HG02588 (cell line): ENCODE data around the gene ZNF564.
"Not testable (repeated sequence)": the region's sequence is repeated elsewhere in the genome, so short reads cannot be mapped to it uniquely, and the experiment has no call there.

Source experiments
- ATAC-seq: cut with Tn5 transposase; IDR thresholded peaks from one replicate; pipeline ENCODE4 v1.9.1; 2021; ENCODE audit warnings: mild to moderate bottlenecking, moderate library complexity; ENCODE audit not compliant: unreplicated experiment

Gene ZNF564

GRCh38 chr19:12551060-12551832 lies at the start of gene ZNF564:
TSS of gene ZNF564 (minus strand) at chr19:12551482. CDS start at chr19:12551332, 150 bp downstream.
- peak; percentile 96 for ATAC-seq

GRCh38 chr19:12597594-12597993 lies 46.3 kb upstream of the ZNF564 start:
- ATAC-seq: no peak

- no peak for ATAC-seq
Observed at GRCh38 chr19:12596927-12597548, 45.8 kb upstream of the ZNF564 start.

DNA sequence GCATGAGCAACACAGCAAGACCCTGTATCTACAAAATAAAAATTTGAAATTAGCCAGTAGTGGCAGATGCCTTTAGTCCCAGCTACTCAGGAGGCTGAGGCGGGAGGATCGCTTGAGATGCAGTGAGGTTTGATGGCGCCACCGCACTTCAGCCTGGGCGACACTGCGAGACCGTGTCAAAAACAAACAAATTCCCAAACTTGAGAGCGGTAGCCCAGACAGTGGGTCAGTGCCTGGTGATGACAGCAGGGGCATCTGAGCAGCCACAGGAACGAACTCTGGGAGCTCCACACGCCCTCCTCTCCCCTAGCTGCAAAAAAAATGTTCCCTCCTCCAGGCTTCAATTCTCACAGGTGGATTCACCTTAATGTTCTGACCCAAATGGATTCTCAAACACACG lies 45.2 kb upstream of the ZNF564 start:
- no peak for ATAC-seq

- ATAC-seq: no peak
Observed at GRCh38 chr19:12581100-12581499, 29.8 kb upstream of the ZNF564 start.

DNA sequence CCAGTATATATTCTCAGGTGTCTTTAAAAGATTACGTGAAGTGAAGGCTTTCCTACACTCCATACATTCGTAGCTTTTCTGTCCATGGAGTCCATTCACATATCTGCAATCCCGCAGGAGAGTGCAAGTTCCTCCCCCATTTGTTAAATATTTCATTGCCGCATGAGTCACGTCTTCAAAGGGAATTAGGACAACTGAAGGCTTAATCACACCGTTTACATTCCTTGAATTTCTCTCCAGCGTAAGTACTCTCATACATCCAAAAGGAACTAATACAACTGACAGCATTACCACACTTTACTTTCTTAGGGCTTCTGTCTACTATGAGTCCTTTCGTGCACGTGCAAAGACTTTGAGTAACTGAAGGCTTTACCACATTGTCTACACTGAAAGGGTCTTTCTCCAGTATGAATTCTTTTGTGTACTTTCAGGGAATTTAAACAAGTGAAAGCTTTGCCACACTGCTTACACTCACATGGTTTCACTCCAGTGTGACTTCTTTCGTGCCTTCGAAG lies 29.0 kb upstream of the ZNF564 start:
- ATAC-seq: no peak

DNA sequence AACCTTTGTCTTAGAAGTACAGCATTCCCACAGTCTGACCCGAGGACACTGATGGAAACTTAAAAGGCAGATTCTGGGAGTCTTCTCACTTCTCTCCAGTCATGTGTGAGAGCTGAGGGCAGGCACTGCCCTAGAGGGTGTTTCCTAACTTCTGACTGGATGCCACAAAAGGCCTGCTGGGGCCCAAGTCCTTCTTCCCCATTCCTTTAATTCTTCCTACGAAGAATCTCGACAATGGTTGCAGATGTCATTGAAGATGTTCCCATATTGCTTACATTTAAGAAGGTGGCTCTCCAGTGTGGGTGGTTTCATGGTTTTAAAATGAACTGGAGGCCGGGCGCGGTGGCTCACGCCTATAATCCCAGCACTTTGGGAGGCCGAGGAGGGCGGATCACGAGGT lies 27.4 kb upstream of the ZNF564 start:
- ATAC-seq: no peak

- ATAC-seq: no peak
Observed at GRCh38 chr19:12574036-12574435, 22.8 kb upstream of the ZNF564 start.

DNA sequence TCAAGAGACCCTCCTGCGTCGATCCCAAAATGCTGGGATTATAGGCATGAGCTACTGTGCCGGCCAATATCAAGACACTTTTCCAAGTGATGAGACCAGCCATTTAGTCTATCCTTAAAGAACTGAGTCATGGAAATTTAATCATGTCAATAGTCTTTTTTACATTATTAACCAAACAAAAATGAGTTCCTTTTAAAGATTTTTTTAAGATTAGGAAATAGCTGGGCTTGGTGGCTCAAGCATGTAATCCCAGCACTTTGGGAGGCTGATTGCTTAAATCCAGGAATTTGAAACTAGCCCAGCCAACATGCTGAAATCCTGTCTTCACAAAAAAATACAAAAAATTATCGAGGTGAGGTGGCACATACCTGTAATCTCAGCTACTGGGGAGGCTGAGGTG lies 16.7 kb upstream of the ZNF564 start:
- no peak for ATAC-seq

DNA sequence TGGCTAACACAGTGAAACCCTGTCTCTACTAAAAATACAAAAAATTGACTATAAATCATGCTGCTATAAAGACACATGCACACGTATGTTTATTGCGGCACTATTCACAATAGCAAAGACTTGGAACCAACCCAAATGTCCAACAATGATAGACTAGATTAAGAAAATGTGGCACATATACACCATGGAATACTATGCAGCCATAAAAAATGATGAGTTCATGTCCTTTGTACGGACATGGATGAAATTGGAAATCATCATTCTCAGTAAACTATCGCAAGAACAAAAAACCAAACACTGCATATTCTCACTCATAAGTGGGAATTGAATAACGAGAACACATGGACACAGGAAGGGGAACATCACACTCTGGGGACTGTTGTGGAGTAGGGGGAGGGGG lies 15.1 kb upstream of the ZNF564 start:
- not testable (repeated sequence) for ATAC-seq

DNA sequence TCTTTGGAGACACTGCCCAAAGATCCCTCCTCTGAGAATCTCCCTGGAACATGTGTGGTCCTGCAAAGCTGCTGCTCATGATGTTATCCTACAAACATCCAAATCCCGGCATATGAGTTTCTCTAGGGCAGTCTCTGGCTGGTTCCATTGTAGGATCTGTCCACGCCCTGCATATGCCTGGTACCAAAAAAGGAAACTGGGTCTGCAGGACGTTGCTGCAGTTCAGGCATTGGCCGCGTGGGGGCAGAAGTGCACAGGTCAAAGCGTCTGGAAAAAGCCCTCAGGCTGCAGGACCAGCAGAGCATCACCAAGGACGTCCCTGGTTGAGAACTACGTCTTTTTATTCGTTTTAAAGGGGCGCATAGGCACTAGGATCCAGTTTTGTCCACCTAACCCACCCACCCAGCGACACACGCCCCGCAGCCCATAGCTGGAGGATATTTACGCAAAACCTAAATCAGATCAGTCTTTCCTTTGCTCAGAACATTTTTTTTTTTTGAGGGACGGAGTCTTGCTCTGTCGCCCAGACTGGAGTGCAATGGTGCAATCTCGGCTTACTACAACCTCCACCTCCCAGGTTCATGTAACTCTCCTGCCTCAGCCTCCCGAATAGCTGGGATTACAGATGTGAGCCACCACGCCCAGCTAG lies 12.9 kb upstream of the ZNF564 start:
- no peak for ATAC-seq

DNA sequence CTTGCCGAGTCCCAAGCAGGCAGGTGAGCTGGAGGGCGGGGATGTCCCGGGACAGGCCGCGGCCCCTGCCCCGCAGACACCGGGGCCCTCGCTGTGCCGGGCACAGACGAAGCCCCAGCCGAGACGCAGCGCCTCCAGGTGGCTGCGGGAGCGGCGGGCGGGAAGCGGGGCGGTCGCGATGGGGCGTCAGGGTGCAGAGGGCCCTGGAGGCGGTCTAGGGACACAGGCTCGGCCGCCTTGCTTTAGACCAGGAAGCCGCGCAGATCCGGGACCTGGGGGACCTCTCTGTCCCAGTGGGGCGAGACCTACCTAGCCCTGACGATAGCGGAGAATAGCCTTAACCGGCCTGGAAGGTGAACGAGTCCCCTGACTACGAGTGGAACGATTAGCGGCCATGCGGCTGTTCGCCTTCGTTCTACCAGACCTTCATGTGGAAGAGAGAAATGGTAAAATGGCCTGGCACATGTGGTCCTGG lies 4.2 kb upstream of the ZNF564 start:
- no peak for ATAC-seq

GRCh38 chr19:12546903-12547302 lies 4.4 kb downstream of the ZNF564 start:
- ATAC-seq: no peak

- no peak for ATAC-seq
Observed at GRCh38 chr19:12546068-12546467, 5.2 kb downstream of the ZNF564 start.

GRCh38 chr19:12545267-12545666 lies 6.0 kb downstream of the ZNF564 start:
- ATAC-seq: no peak

DNA sequence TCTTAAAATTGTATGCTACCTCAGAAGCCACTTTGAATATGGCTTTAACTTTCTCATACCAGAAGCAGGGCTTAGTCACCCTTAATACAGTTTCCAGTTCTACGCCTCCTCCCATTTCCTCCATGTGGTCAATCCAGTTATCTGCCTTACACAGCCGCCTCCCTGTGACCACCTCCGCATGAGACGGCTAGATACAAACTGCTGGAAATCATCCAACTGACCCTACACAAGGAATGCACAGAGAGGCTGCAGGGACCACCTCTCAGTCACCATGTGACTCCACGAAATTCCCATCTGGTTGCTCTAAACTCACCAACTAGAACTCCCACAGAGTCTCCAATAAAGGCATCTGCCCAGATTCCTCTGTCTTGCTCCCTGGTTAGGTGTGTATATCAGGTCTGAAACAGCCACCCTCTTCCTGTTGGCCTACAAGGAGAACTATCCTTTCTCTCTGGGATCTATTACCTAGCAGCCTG lies 6.8 kb downstream of the ZNF564 start:
- no peak for ATAC-seq

GRCh38 chr19:12543855-12544254 lies 7.4 kb downstream of the ZNF564 start:
- no peak for ATAC-seq

- no peak for ATAC-seq
Observed at GRCh38 chr19:12527034-12527836, 24.0 kb downstream of the ZNF564 start.

GRCh38 chr19:12526542-12526941 lies 24.7 kb downstream of the ZNF564 start:
- no peak for ATAC-seq

- ATAC-seq: no peak
Observed at GRCh38 chr19:12521996-12522395, 29.3 kb downstream of the ZNF564 start.
